Tibial nerve (tissue), 4 donors: ENCODE data around the gene SEZ6.

Source experiments
- CTCF ChIP-seq, 5 experiments: fragments of 200-600 bp in 3 of 5; fragments of 450-650 bp in 2 of 5; sonication (generic) in 3 of 5; IDR thresholded peaks; one replicate each; pipeline ENCODE4 v1.5.1; 2016 to 2019; ENCODE audit warnings: antibody characterized with exemption in 5 of 5, mild to moderate bottlenecking in 3 of 5, moderate library complexity in 2 of 5
- EP300 ChIP-seq, 2 donors: sonication (generic); formaldehyde crosslinking; IDR thresholded peaks; one replicate each; pipeline ENCODE4 v1.6.1; 2017; ENCODE audit warnings: antibody characterized with exemption in 2 of 2, mild to moderate bottlenecking in 1 of 2
- POLR2A ChIP-seq, 2 donors: fragments of 450-650 bp; IDR thresholded peaks; one replicate each; pipeline ENCODE4 v1.6.1; 2017; ENCODE audit warnings: antibody characterized with exemption in 2 of 2, mild to moderate bottlenecking in 2 of 2, moderate library complexity in 2 of 2

GRCh38 chr17:28992185-28992584 lies 13.6 kb downstream of the SEZ6 start:
- TF ChIP-seq CTCF (IDR thresholded peaks at IDR 0.05) (no peak), POLR2A (IDR thresholded peaks at IDR 0.05) (no peak), EP300 (IDR thresholded peaks at IDR 0.05) (no peak)
